Mammary epithelial cell (primary cell): ENCODE results near the gene SUFU.

ENCODE experiments used
- EZH2 ChIP-seq: IDR thresholded peaks from 2 replicates; pipeline ENCODE4 v1.6.1; 2012; ENCODE audit warnings: low read length, inconsistent platforms, borderline replicate concordance
- TF ChIP-seq, protein P1 (sequence below), 2 donors: IDR thresholded peaks in 1 of 2; conservative IDR thresholded peaks in 1 of 2; 2 replicates each; pipeline ENCODE4 v1.5.1; 2011 to 2012; ENCODE audit warnings: inconsistent platforms in 2 of 2, low read length in 2 of 2, mild to moderate bottlenecking in 2 of 2, control low read depth in 1 of 2, low read depth in 1 of 2; ENCODE audit not compliant: insufficient read depth in 1 of 2; ENCODE audit errors: extremely low read depth in 1 of 2

DNA sequence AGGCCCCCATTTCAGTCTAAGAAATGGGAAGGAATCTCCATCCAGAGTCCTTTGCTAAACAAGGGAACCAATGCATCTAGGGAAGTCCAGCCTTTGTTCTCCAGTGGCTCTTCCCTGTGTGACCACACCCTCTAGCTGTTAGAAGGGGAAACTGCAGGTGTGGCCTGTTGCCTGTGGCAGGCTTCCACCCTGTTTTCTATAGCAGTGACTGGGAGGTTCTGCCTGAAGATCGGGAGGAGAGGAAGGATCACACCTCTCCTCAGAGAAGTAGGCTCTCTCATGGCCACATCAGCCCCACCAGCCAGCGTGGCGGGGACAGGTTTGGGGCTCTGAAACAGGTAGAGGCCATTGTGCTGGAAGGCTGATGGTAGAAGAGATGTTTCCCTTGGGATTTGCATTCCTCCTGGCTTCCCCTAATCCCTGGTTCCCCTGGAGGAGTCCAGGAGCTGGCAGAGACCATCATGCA, 92.8 kb downstream of the SUFU start:
- no peak for TF ChIP-seq EZH2
- TF ChIP-seq, protein P1, sequence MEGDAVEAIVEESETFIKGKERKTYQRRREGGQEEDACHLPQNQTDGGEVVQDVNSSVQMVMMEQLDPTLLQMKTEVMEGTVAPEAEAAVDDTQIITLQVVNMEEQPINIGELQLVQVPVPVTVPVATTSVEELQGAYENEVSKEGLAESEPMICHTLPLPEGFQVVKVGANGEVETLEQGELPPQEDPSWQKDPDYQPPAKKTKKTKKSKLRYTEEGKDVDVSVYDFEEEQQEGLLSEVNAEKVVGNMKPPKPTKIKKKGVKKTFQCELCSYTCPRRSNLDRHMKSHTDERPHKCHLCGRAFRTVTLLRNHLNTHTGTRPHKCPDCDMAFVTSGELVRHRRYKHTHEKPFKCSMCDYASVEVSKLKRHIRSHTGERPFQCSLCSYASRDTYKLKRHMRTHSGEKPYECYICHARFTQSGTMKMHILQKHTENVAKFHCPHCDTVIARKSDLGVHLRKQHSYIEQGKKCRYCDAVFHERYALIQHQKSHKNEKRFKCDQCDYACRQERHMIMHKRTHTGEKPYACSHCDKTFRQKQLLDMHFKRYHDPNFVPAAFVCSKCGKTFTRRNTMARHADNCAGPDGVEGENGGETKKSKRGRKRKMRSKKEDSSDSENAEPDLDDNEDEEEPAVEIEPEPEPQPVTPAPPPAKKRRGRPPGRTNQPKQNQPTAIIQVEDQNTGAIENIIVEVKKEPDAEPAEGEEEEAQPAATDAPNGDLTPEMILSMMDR (conservative IDR thresholded peaks at IDR 0.05 in 1 of 2, IDR thresholded peaks at IDR 0.05 in 1 of 2; ENCODE audit: extremely low read depth in 1 of 2, insufficient read depth in 1 of 2, low read depth in 1 of 2, low read length in 2 of 2): peak; percentile 90
